ENCODE measurements around the gene KPNB1.

KPNB1 gene

GRCh38 chr17:47634870-47635269 is 14.8 kb upstream of the KPNB1 start:
- H3K4me3 ChIP-seq (ENCODE audit: low read length) = no peak overlapping the region
- DNase-seq (ENCODE audit: low read depth, low spot score) = no peak

- no peak overlapping the region for H3K4me3 ChIP-seq (ENCODE audit: low read length)
- DNase-seq (ENCODE audit: low read depth, low spot score) = no peak
Observed at GRCh38 chr17:47635734-47636133, 14.0 kb upstream of the KPNB1 start.

- DNase-seq (ENCODE audit: low read depth, low spot score) = no peak
Observed at GRCh38 chr17:47636273-47637030, 13.3 kb upstream of the KPNB1 start.

GRCh38 chr17:47638903-47639302 is 10.8 kb upstream of the KPNB1 start:
- no peak overlapping the region for H3K4me3 ChIP-seq (ENCODE audit: low read length)
- DNase-seq (ENCODE audit: low read depth, low spot score) = no peak

More at GRCh38 chr17:47636273-47637030, 13.3 kb upstream of the KPNB1 start:
- H3K4me3 ChIP-seq (ENCODE audit: low read length) = no peak overlapping the region

- no peak overlapping the region for H3K4me3 ChIP-seq (ENCODE audit: low read length)
- DNase-seq (ENCODE audit: low read depth, low spot score) = no peak
Observed at GRCh38 chr17:47640076-47640475, 9.6 kb upstream of the KPNB1 start.

GRCh38 chr17:47641202-47641601 is 8.5 kb upstream of the KPNB1 start:
- DNase-seq (ENCODE audit: low read depth, low spot score) = no peak
- no peak overlapping the region for H3K4me3 ChIP-seq (ENCODE audit: low read length)

- no peak overlapping the region for H3K4me3 ChIP-seq (ENCODE audit: low read length)
- no peak for DNase-seq (ENCODE audit: low read depth, low spot score)
Observed at GRCh38 chr17:47643116-47643515, 6.6 kb upstream of the KPNB1 start.

- no peak overlapping the region for H3K4me3 ChIP-seq (ENCODE audit: low read length)
- DNase-seq (ENCODE audit: low read depth, low spot score) = no peak
Observed at GRCh38 chr17:47644324-47644723, 5.4 kb upstream of the KPNB1 start.

- DNase-seq (ENCODE audit: low read depth, low spot score) = no peak
- H3K4me3 ChIP-seq (ENCODE audit: low read length) = peak overlapping the region; percentile 98
Observed at GRCh38 chr17:47649972-47650524, 329 bp downstream of the KPNB1 start.

- H3K4me3 ChIP-seq (ENCODE audit: low read length) = peak overlapping the region; percentile 98
- DNase-seq (ENCODE audit: low read depth, low spot score) = peak; percentile 96
Observed at GRCh38 chr17:47650525-47651522, 1.1 kb downstream of the KPNB1 start.

GRCh38 chr17:47651704-47652103 is 2.0 kb downstream of the KPNB1 start:
- H3K4me3 ChIP-seq (ENCODE audit: low read length) = peak overlapping the region; percentile 71
- DNase-seq (ENCODE audit: low read depth, low spot score) = no peak

- no peak overlapping the region for H3K4me3 ChIP-seq (ENCODE audit: low read length)
- DNase-seq (ENCODE audit: low read depth, low spot score) = no peak
Observed at GRCh38 chr17:47652570-47652969, 2.9 kb downstream of the KPNB1 start.

GRCh38 chr17:47653442-47653841 is 3.7 kb downstream of the KPNB1 start:
- no peak for DNase-seq (ENCODE audit: low read depth, low spot score)
- no peak overlapping the region for H3K4me3 ChIP-seq (ENCODE audit: low read length)

- DNase-seq (ENCODE audit: low read depth, low spot score) = no peak
- no peak overlapping the region for H3K4me3 ChIP-seq (ENCODE audit: low read length)
Observed at GRCh38 chr17:47654991-47655390, 5.3 kb downstream of the KPNB1 start.

- no peak overlapping the region for H3K4me3 ChIP-seq (ENCODE audit: low read length)
- DNase-seq (ENCODE audit: low read depth, low spot score) = no peak
Observed at GRCh38 chr17:47660064-47660492, 10.4 kb downstream of the KPNB1 start.

GRCh38 chr17:47663912-47664623 is 14.3 kb downstream of the KPNB1 start:
- peak; percentile 62 for DNase-seq (ENCODE audit: low read depth, low spot score)

GRCh38 chr17:47664624-47664941 is 14.9 kb downstream of the KPNB1 start:
- no peak for DNase-seq (ENCODE audit: low read depth, low spot score)
- no peak overlapping the region for H3K4me3 ChIP-seq (ENCODE audit: low read length)

More at GRCh38 chr17:47663912-47664623, 14.3 kb downstream of the KPNB1 start:
- no peak overlapping the region for H3K4me3 ChIP-seq (ENCODE audit: low read length)

GRCh38 chr17:47665655-47666054 is 15.9 kb downstream of the KPNB1 start:
- H3K4me3 ChIP-seq (ENCODE audit: low read length) = no peak overlapping the region
- no peak for DNase-seq (ENCODE audit: low read depth, low spot score)

GRCh38 chr17:47669081-47669480 is 19.4 kb downstream of the KPNB1 start:
- DNase-seq (ENCODE audit: low read depth, low spot score) = no peak
- H3K4me3 ChIP-seq (ENCODE audit: low read length) = no peak overlapping the region

All from Jurkat, Clone E6-1 (cell line).